H1 (cell line): ENCODE results near the gene PRELID2. TPM values are rescaled to one million over a fixed set of nuclear protein-coding genes. Genes with fewer than 3 reads are reported as not detected.
A peak's percentile ranks its signal among the peaks of the same experiment; 100 is the strongest.

ENCODE experiments used
- CTCF ChIA-PET: fragments of 300-600 bp; sonication (Branson Sonifier 250); formaldehyde crosslinking; loops from one replicate; lab custom pipeline; 2021; ENCODE audit not compliant: partially characterized antibody; lab: Charles Lee
- POLR2A ChIA-PET: fragments of 300-600 bp; sonication (Branson Sonifier 250); formaldehyde crosslinking; loops from one replicate; lab custom pipeline; 2021; ENCODE audit warnings: inconsistent platforms; ENCODE audit not compliant: partially characterized antibody; lab: Charles Lee
- DNase-seq, 2 experiments: peaks; one replicate each; pipeline versions ENCODE4 v3.0.0 to v3.0.0-alpha.2; 2010 to 2022; ENCODE audit warnings: low spot score in 2 of 2, low read depth in 1 of 2, mixed read lengths in 1 of 2
- FAIRE-seq: peaks from 2 replicates; lab custom pipeline; 2011; peaks lifted over from hg19 to GRCh38; lab: Jason Lieb, UNC
- H2AFZ ChIP-seq: 2 replicates; pipeline ENCODE4 v1.8.1; 2012; ENCODE audit warnings: low read length, inconsistent platforms
- H2AK5ac ChIP-seq: 2 replicates; pipeline ENCODE4 v1.6.1; 2013; ENCODE audit warnings: low read depth, low read length
- H2BK120ac ChIP-seq: replicated peaks from 2 replicates; pipeline ENCODE3; 2013; ENCODE audit warnings: low read depth, low read length, inconsistent platforms
- H2BK12ac ChIP-seq: 2 replicates; pipeline ENCODE4 v1.6.1; 2013; ENCODE audit warnings: low read depth, low read length
- H2BK15ac ChIP-seq: 2 replicates; pipeline ENCODE4 v1.6.1; 2013; ENCODE audit warnings: low read length
- H2BK20ac ChIP-seq: 2 replicates; pipeline ENCODE4 v1.6.1; 2013; ENCODE audit warnings: low read length
- H2BK5ac ChIP-seq: 2 replicates; pipeline ENCODE4 v1.6.1; 2013; ENCODE audit warnings: low read depth, low read length
- H3K14ac ChIP-seq: 2 replicates; pipeline ENCODE4 v1.6.1; 2013; ENCODE audit warnings: inconsistent platforms; ENCODE audit not compliant: insufficient read length
- H3K18ac ChIP-seq: 2 replicates; pipeline ENCODE4 v1.6.1; 2013; ENCODE audit warnings: low read length; ENCODE audit errors: extremely low read depth
- H3K23ac ChIP-seq: 2 replicates; pipeline ENCODE4 v1.6.1; 2013; ENCODE audit warnings: inconsistent platforms; ENCODE audit not compliant: insufficient read length
- H3K23me2 ChIP-seq: 2 replicates; pipeline ENCODE4 v1.6.1; 2013; ENCODE audit warnings: low read depth, low read length
- H3K27ac ChIP-seq: 2 replicates; pipeline ENCODE4 v1.6.1; 2011; ENCODE audit warnings: low read depth, low read length, inconsistent platforms
- H3K27me3 ChIP-seq, 4 experiments: replicated peaks in 1 of 4; 1 replicate in 1 of 4; 2 replicates in 3 of 4; pipeline versions ENCODE4 v1.6.1 to v1.8.1; 2011 to 2013; ENCODE audit warnings: low read length in 3 of 4, mild to moderate bottlenecking in 3 of 4, inconsistent platforms in 2 of 4, mixed read lengths in 2 of 4, moderate library complexity in 1 of 4; ENCODE audit not compliant: control insufficient read depth in 3 of 4, insufficient read depth in 3 of 4; ENCODE audit errors: extremely low read depth in 1 of 4
- H3K36me3 ChIP-seq, 4 experiments: 2 replicates each; pipeline versions ENCODE4 v1.6.1 to v1.8.1; 2011 to 2013; ENCODE audit warnings: mild to moderate bottlenecking in 4 of 4, low read length in 3 of 4, moderate library complexity in 2 of 4, control low read depth in 1 of 4, inconsistent platforms in 1 of 4; ENCODE audit not compliant: insufficient read depth in 4 of 4, control insufficient read depth in 2 of 4
- H3K4ac ChIP-seq: replicated peaks from 2 replicates; pipeline ENCODE3; 2013; ENCODE audit warnings: low read length, low read depth, mixed read lengths, inconsistent platforms; ENCODE audit not compliant: insufficient read length
- H3K4me1 ChIP-seq, 4 experiments: replicated peaks in 1 of 4; 1 replicate in 1 of 4; 2 replicates in 3 of 4; pipeline versions ENCODE4 v1.6.1 to v1.8.1; 2011 to 2013; ENCODE audit warnings: low read length in 3 of 4, inconsistent platforms in 2 of 4, mixed read lengths in 1 of 4; ENCODE audit not compliant: insufficient read depth in 4 of 4, control insufficient read depth in 3 of 4
- H3K4me2 ChIP-seq, 2 experiments: 2 replicates each; pipeline versions ENCODE4 v1.6.1 to v1.8.1; 2011 to 2013; ENCODE audit warnings: low read depth in 2 of 2, low read length in 2 of 2, control low read depth in 1 of 2, inconsistent platforms in 1 of 2, mild to moderate bottlenecking in 1 of 2; ENCODE audit not compliant: insufficient read depth in 1 of 2
- H3K4me3 ChIP-seq, 4 experiments: fragments of 200-600, 300-600 bp in 1 of 4; sonication (generic), shearing (Covaris generic), sonication (Bioruptor Twin) in 1 of 4; 2 replicates each; pipeline versions ENCODE4 v1.5.1 to v1.8.1; 2011 to 2016; ENCODE audit warnings: low read length in 4 of 4, low read depth in 3 of 4, control low read depth in 2 of 4, inconsistent platforms in 2 of 4, mild to moderate bottlenecking in 2 of 4, mixed read lengths in 1 of 4, moderate library complexity in 1 of 4; ENCODE audit not compliant: insufficient read depth in 2 of 4; ENCODE audit errors: extremely low read depth in 1 of 4
- H3K56ac ChIP-seq: replicated peaks from 2 replicates; pipeline ENCODE3; 2013; ENCODE audit warnings: low read depth, mild to moderate bottlenecking, mixed read lengths, low read length, inconsistent platforms; ENCODE audit not compliant: insufficient read length
- H3K79me1 ChIP-seq: 2 replicates; pipeline ENCODE4 v1.6.1; 2013; ENCODE audit warnings: low read depth, low read length, control low read depth
- H3K79me2 ChIP-seq, 2 experiments: 2 replicates each; pipeline versions ENCODE4 v1.6.1 to v1.8.1; 2012 to 2013; ENCODE audit warnings: low read length in 2 of 2, mild to moderate bottlenecking in 2 of 2, inconsistent platforms in 1 of 2; ENCODE audit not compliant: insufficient read depth in 2 of 2, control insufficient read depth in 1 of 2
- H3K9ac ChIP-seq, 4 experiments: replicated peaks in 1 of 4; 1 replicate in 1 of 4; 2 replicates in 3 of 4; pipeline versions ENCODE4 v1.6.1 to v1.8.1; 2011 to 2013; ENCODE audit warnings: low read depth in 3 of 4, low read length in 3 of 4, control low read depth in 2 of 4, mild to moderate bottlenecking in 2 of 4, moderate library complexity in 2 of 4, inconsistent platforms in 1 of 4; ENCODE audit errors: extremely low read depth in 1 of 4
- H3K9me3 ChIP-seq, 2 experiments: 2 replicates each; pipeline versions ENCODE4 v1.6.1 to v1.8.1; 2012 to 2013; ENCODE audit warnings: mild to moderate bottlenecking in 2 of 2, moderate library complexity in 2 of 2, control low read depth in 1 of 2, inconsistent platforms in 1 of 2, low read depth in 1 of 2, low read length in 1 of 2, mixed read lengths in 1 of 2; ENCODE audit not compliant: insufficient read depth in 2 of 2
- H4K20me1 ChIP-seq, 2 experiments: replicated peaks in 1 of 2; 2 replicates each; pipeline versions ENCODE3 to v1.8.1; 2011 to 2013; ENCODE audit warnings: inconsistent platforms in 2 of 2, low read length in 2 of 2, mild to moderate bottlenecking in 1 of 2; ENCODE audit not compliant: insufficient read depth in 2 of 2, control insufficient read depth in 1 of 2
- H4K5ac ChIP-seq: 2 replicates; pipeline ENCODE4 v1.6.1; 2013; ENCODE audit warnings: low read length, low read depth, mixed read lengths, inconsistent platforms; ENCODE audit not compliant: insufficient read length
- H4K8ac ChIP-seq: 2 replicates; pipeline ENCODE4 v1.8.0; 2013; ENCODE audit warnings: mild to moderate bottlenecking, moderate library complexity, low read length, inconsistent platforms; ENCODE audit not compliant: insufficient read depth; ENCODE audit errors: extremely low read depth
- H4K91ac ChIP-seq: replicated peaks from 2 replicates; pipeline ENCODE3; 2013; ENCODE audit warnings: low read length, mixed read lengths, inconsistent platforms; ENCODE audit not compliant: insufficient read length
- ASH2L ChIP-seq: fragments of 200-600, 300-600 bp; sonication (generic); IDR thresholded peaks from one replicate; pipeline ENCODE4 v1.7.1; 2017; ENCODE audit warnings: low read length
- BCL11A ChIP-seq, 2 experiments: IDR thresholded peaks; one replicate each; pipeline ENCODE4 v1.6.1; 2011; ENCODE audit warnings: low read depth in 2 of 2, low read length in 2 of 2, mild to moderate bottlenecking in 2 of 2
- NRF1 ChIP-seq: IDR thresholded peaks from 2 replicates; pipeline ENCODE4 v1.6.1; 2011; ENCODE audit warnings: mild to moderate bottlenecking, low read depth, low read length, improper control_type of control experiment
- SAP30 ChIP-seq: fragments of 300-600 bp; sonication (generic); IDR thresholded peaks from 2 replicates; pipeline ENCODE4 v1.7.1; 2012; ENCODE audit warnings: low read length, moderate library complexity, mild to moderate bottlenecking, inconsistent platforms; ENCODE audit not compliant: insufficient read depth, insufficient replicate concordance
- WGBS, 2 experiments: shearing (Covaris generic) in 1 of 2; methylation state at CpG; one replicate each; pipeline versions ENCODE4 v1.1.6 to v1.1.7; 2013 to 2015; ENCODE audit warnings: low lambda C conversion rate in 2 of 2, mixed read lengths in 2 of 2, inconsistent platforms in 1 of 2, low coverage in 1 of 2, missing lambda C conversion rate in 1 of 2; ENCODE audit not compliant: insufficient replicate concordance in 2 of 2, insufficient coverage in 1 of 2, insufficient read length in 1 of 2; ENCODE audit errors: extremely low coverage in 1 of 2, missing lambda C conversion rate in 1 of 2; 5-methylcytosine and 5-hydroxymethylcytosine counted together
- polyA plus RNA-seq, 7 experiments: library from polyadenylated mRNA; depleted of rRNA in 3 of 7; stranded (reverse) in 5 of 7; unstranded in 2 of 7; fragments of >200 nt in 5 of 7; fragments of 200-250 nt in 2 of 7; gene quantifications; 1 replicate in 5 of 7; 2 replicates in 1 of 7; 4 replicates in 1 of 7; pipeline versions ENCODE4 v1.2.1 to v1.2.3, GENCODE V29; 2011 to 2013; ENCODE audit warnings: missing spikeins in 2 of 7, mixed read lengths in 2 of 7
- total RNA-seq: library from RNA; stranded (reverse); fragmentation: NEBNext Ultra II Directional; extraction: Animal tissue kit (Norgen Biotek cat#: 25700); gene quantifications from 2 replicates; pipeline ENCODE4 v1.2.1, GENCODE V29; 2021

Gene PRELID2
- total and polyA plus RNA-seq, 2 of the 8 experiments (the other 6 are each of a cell fraction or from before 2014, with no cell fraction given), result 2.2 to 7.8 TPM

GRCh38 chr5:145856285-145856818 is 21.2 kb upstream of the PRELID2 start:
- 6% methylated on average over 23 of the region's 25 CpGs; no CpG with 5 or more reads in 1 of the 2 experiments for WGBS, 2 experiments
- Histone ChIP-seq H3K79me2 (no peaks in the 10 kb centered on the region), H2AFZ (peak overlapping the region; percentile 93), H3K4me1 (peaks cover 3 to 5% (median 3%) of the 10 kb centered on the region in 4 experiments; a peak in 5 of 7 replicates), H3K23me2 (peaks cover 2% of the 10 kb centered on the region; the same call in 1 of the 2 replicates), H3K23ac (no peak overlapping the region), H2BK5ac (peak overlapping the region; percentile 55; the same call in 1 of the 2 replicates), H2BK12ac (peak overlapping the region; percentile 41; the same call in 1 of the 2 replicates), H4K91ac (no peak overlapping the region), H2AK5ac (no peak overlapping the region), H3K4ac (no peak overlapping the region), H4K8ac (no peak overlapping the region), H2BK120ac (no peak overlapping the region), H3K27ac (peak overlapping the region; percentile 45; the same call in 1 of the 2 replicates), H2BK20ac (0 out of 2 replicates have a peak overlapping the region, but pooled peaks have one; percentile 56), H2BK15ac (no peak overlapping the region; the same call in 1 of the 2 replicates), H3K36me3 (no peaks in the 10 kb centered on the region), H3K79me1 (no peaks in the 10 kb centered on the region), H3K9me3 (no peaks in the 10 kb centered on the region), H3K18ac (peak overlapping the region; percentile 65), H3K4me2 (peak overlapping the region; percentile 80 to 89), H3K56ac (no peak overlapping the region), H3K9ac (peak overlapping the region in 2 of 4 experiments; percentile 16 to 48; a peak in 3 of 7 replicates), H3K27me3 (no peaks in the 10 kb centered on the region), H4K5ac (no peak overlapping the region), H4K20me1 (no peaks in the 10 kb centered on the region), H3K14ac (no peak overlapping the region), H3K4me3 (peak overlapping the region; percentile 48 to 59 (median 56))
- FAIRE-seq (no peak), DNase-seq (peak; percentile 36 to 81)
- ChIA-PET POLR2A (interaction anchor here (0.6 to 1.7 kb wide), 2 partner anchors 11 to 92 kb away, joined by 3 to 11 read pairs; no protein-coding TSS in a partner anchor), CTCF (interaction anchor here (0.6 to 3.4 kb wide), 11 partner anchors 22 to 215 kb away, joined by 3 to 23 read pairs (median 3); partner anchors contain the start of gene PRELID2)
- TF ChIP-seq ASH2L, result peak; percentile 70
- TF ChIP-seq BCL11A (IDR thresholded peaks at IDR 0.05; ENCODE audit: low read depth in 2 of 2, low read length in 2 of 2), result no peak
- TF ChIP-seq NRF1, result no peak
- no peak for TF ChIP-seq SAP30
